DOHH2 (cell line): ENCODE data around the gene ANKRD6.

Source experiments
- EZH2phosphoT487 ChIP-seq: fragments of 200-600 bp; sonication (generic); IDR thresholded peaks from 2 replicates; pipeline ENCODE4 v1.6.1; 2017; ENCODE audit warnings: borderline replicate concordance, mild to moderate bottlenecking, antibody characterized with exemption, low read length, moderate library complexity, mixed read lengths
- TF ChIP-seq, protein P1 (sequence below): fragments of 200-600 bp; sonication (generic); IDR thresholded peaks from one replicate; pipeline ENCODE4 v1.5.1; 2014; ENCODE audit warnings: antibody characterized with exemption, mild to moderate bottlenecking, low read depth, low read length; ENCODE audit not compliant: poor library complexity, severe bottlenecking

- TF ChIP-seq, protein P1, sequence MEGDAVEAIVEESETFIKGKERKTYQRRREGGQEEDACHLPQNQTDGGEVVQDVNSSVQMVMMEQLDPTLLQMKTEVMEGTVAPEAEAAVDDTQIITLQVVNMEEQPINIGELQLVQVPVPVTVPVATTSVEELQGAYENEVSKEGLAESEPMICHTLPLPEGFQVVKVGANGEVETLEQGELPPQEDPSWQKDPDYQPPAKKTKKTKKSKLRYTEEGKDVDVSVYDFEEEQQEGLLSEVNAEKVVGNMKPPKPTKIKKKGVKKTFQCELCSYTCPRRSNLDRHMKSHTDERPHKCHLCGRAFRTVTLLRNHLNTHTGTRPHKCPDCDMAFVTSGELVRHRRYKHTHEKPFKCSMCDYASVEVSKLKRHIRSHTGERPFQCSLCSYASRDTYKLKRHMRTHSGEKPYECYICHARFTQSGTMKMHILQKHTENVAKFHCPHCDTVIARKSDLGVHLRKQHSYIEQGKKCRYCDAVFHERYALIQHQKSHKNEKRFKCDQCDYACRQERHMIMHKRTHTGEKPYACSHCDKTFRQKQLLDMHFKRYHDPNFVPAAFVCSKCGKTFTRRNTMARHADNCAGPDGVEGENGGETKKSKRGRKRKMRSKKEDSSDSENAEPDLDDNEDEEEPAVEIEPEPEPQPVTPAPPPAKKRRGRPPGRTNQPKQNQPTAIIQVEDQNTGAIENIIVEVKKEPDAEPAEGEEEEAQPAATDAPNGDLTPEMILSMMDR = no peak
- no peak for TF ChIP-seq EZH2phosphoT487
Measured at GRCh38 chr6:89530982-89531381, 98.0 kb downstream of the ANKRD6 start.
